ENCODE data around the gene ASB13.

- TF ChIP-seq MEIS1 (CRISPR knock-in tag; IDR thresholded peaks at IDR 0.05; ENCODE audit: borderline replicate concordance) (no peak), CTCF (tag by site-specific recombination; IDR thresholded peaks at IDR 0.05) (no peak), ZNF274 (IDR thresholded peaks at IDR 0.05; ENCODE audit: low read length) (no peak), ZNF274 (tag by site-specific recombination; IDR thresholded peaks at IDR 0.05; ENCODE audit: borderline replicate concordance) (no peak), ZNF311 (tag by site-specific recombination; IDR thresholded peaks at IDR 0.05; ENCODE audit: borderline replicate concordance) (no peak), ZNF521 (tag by site-specific recombination; IDR thresholded peaks at IDR 0.05) (no peak), ZNF501 (tag by site-specific recombination; IDR thresholded peaks at IDR 0.05) (no peak), INSM2 (tag by site-specific recombination; IDR thresholded peaks at IDR 0.05) (no peak), ZFHX2 (tag by site-specific recombination; conservative IDR thresholded peaks at IDR 0.05) (no peak), ZNF747 (tag by site-specific recombination; IDR thresholded peaks at IDR 0.05) (no peak), BCL11A (tag by site-specific recombination; IDR thresholded peaks at IDR 0.05; ENCODE audit: low read depth) (no peak), ZFP37 (tag by site-specific recombination; IDR thresholded peaks at IDR 0.05) (no peak), ATF2 (tag by site-specific recombination; IDR thresholded peaks at IDR 0.05; ENCODE audit: low read depth) (no peak), ZNF221 (tag by site-specific recombination; IDR thresholded peaks at IDR 0.05; ENCODE audit: borderline replicate concordance) (no peak)
Observed at GRCh38 chr10:5640501-5640900, 25.9 kb downstream of the ASB13 start.

All from HEK293 (cell line).